ENCODE measurements around the gene DOK1.
A peak's percentile ranks its signal among the peaks of the same experiment; 100 is the strongest.

- TF ChIP-seq, protein P1, sequence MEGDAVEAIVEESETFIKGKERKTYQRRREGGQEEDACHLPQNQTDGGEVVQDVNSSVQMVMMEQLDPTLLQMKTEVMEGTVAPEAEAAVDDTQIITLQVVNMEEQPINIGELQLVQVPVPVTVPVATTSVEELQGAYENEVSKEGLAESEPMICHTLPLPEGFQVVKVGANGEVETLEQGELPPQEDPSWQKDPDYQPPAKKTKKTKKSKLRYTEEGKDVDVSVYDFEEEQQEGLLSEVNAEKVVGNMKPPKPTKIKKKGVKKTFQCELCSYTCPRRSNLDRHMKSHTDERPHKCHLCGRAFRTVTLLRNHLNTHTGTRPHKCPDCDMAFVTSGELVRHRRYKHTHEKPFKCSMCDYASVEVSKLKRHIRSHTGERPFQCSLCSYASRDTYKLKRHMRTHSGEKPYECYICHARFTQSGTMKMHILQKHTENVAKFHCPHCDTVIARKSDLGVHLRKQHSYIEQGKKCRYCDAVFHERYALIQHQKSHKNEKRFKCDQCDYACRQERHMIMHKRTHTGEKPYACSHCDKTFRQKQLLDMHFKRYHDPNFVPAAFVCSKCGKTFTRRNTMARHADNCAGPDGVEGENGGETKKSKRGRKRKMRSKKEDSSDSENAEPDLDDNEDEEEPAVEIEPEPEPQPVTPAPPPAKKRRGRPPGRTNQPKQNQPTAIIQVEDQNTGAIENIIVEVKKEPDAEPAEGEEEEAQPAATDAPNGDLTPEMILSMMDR (IDR thresholded peaks at IDR 0.05), result no peak
- TF ChIP-seq EP300 (IDR thresholded peaks at IDR 0.05), result no peak
- no peak for TF ChIP-seq POLR2A (IDR thresholded peaks at IDR 0.05; ENCODE audit: low read depth)
- peak in 1 of 2 donors; percentile 27 for TF ChIP-seq POLR2AphosphoS5 (IDR thresholded peaks at IDR 0.05)
These were observed 24.0 kb upstream of the DOK1 start for GRCh38 chr2:74530239-74531187.

All from esophagus muscularis mucosa (tissue), 4 donors.